Glutamatergic neuron (in vitro differentiated cells): ENCODE data around the gene COX6B2. TPM values are rescaled to one million over a fixed set of nuclear protein-coding genes. Genes with fewer than 3 reads are reported as not detected.

Experiments used
- DNase-seq: peaks from one replicate; pipeline ENCODE4 v3.0.0; 2022
- H3K27ac Mint-ChIP-seq: one replicate; pipeline ENCODE4 v1.8.0; 2020; ENCODE audit warnings: mild to moderate bottlenecking, mixed read lengths, inconsistent platforms; ENCODE audit not compliant: unreplicated experiment
- H3K27me3 Mint-ChIP-seq: one replicate; pipeline ENCODE4 v1.8.0; 2020; ENCODE audit warnings: mild to moderate bottlenecking, moderate library complexity, mixed read lengths, inconsistent platforms; ENCODE audit not compliant: unreplicated experiment
- H3K36me3 Mint-ChIP-seq: one replicate; pipeline ENCODE4 v1.8.0; 2020; ENCODE audit warnings: mild to moderate bottlenecking, mixed read lengths, inconsistent platforms; ENCODE audit not compliant: unreplicated experiment
- H3K4me1 Mint-ChIP-seq: one replicate; pipeline ENCODE4 v1.8.0; 2020; ENCODE audit warnings: mild to moderate bottlenecking, low read depth, mixed read lengths, inconsistent platforms; ENCODE audit not compliant: unreplicated experiment
- H3K4me3 Mint-ChIP-seq: one replicate; pipeline ENCODE4 v1.8.0; 2020; ENCODE audit warnings: mild to moderate bottlenecking, mixed read lengths, inconsistent platforms; ENCODE audit not compliant: unreplicated experiment
- H3K9me3 Mint-ChIP-seq: one replicate; pipeline ENCODE4 v1.8.0; 2020; ENCODE audit warnings: mild to moderate bottlenecking, moderate library complexity, mixed read lengths, inconsistent platforms; ENCODE audit not compliant: unreplicated experiment
- total RNA-seq: library from RNA; stranded (reverse); fragmentation: NEBNext Ultra II Directional; extraction: Animal tissue kit (Norgen Biotek cat#: 25700); gene quantifications from one replicate; pipeline ENCODE4 v1.2.1, GENCODE V29; 2021; ENCODE audit not compliant: unreplicated experiment
- TF ChIP-seq, protein P1 (sequence below): fragments of 200-600 bp; sonication (generic); IDR thresholded peaks from one replicate; pipeline ENCODE4 v1.5.0; 2021; ENCODE audit not compliant: partially characterized antibody, unreplicated experiment

COX6B2 gene
- total RNA-seq, 1 donor from 2014 or later: 2.8 TPM

GRCh38 chr19:55348317-55349034 lies 6.0 kb downstream of the COX6B2 start:
- Mint-ChIP-seq H3K27me3 (peaks cover 21% of the 10 kb centered on the region), H3K9me3 (peaks cover 12% of the 10 kb centered on the region), H3K4me3 (peak overlapping the region; percentile 79), H3K36me3 (no peaks in the 10 kb centered on the region), H3K4me1 (peaks cover 29% of the 10 kb centered on the region), H3K27ac (peak overlapping the region; percentile 82)
- TF ChIP-seq, protein P1, sequence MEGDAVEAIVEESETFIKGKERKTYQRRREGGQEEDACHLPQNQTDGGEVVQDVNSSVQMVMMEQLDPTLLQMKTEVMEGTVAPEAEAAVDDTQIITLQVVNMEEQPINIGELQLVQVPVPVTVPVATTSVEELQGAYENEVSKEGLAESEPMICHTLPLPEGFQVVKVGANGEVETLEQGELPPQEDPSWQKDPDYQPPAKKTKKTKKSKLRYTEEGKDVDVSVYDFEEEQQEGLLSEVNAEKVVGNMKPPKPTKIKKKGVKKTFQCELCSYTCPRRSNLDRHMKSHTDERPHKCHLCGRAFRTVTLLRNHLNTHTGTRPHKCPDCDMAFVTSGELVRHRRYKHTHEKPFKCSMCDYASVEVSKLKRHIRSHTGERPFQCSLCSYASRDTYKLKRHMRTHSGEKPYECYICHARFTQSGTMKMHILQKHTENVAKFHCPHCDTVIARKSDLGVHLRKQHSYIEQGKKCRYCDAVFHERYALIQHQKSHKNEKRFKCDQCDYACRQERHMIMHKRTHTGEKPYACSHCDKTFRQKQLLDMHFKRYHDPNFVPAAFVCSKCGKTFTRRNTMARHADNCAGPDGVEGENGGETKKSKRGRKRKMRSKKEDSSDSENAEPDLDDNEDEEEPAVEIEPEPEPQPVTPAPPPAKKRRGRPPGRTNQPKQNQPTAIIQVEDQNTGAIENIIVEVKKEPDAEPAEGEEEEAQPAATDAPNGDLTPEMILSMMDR: no peak
- DNase-seq: no peak

DNA sequence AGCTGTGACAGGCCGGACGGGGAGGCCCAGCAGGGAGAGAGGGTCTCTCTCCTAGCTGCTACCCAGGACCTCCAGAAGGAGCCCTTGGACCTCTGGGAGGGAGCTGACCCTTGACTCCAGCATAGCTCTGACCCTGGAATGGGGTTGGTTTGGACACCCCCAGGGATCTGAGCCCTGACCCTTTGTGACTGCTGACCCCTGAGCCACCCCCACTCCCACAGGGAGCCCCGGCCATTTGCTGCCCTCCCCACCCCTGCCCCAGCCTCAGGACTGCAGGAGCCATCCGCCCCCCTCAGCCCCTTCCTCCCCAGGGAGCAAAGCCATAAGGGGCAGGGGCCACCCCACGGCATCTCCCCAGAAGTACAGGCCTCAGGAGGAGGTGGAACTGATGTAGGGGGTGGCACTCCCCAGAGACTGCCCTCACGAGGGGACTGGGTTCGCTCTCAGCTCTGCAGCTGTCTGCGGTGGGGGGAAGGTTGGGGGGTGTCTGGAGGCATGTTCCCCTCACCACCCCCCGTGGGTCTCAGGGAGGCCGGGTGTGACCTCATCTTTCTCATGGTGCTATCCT lies 7.0 kb downstream of the COX6B2 start:
- Mint-ChIP-seq H3K4me1 (peaks cover 29% of the 10 kb centered on the region), H3K27ac (peak overlapping the region; percentile 77), H3K27me3 (peaks cover 15% of the 10 kb centered on the region), H3K36me3 (no peaks in the 10 kb centered on the region), H3K9me3 (peaks cover 8% of the 10 kb centered on the region), H3K4me3 (peak overlapping the region; percentile 75)
- no peak for DNase-seq
- TF ChIP-seq, protein P1: no peak

DNA sequence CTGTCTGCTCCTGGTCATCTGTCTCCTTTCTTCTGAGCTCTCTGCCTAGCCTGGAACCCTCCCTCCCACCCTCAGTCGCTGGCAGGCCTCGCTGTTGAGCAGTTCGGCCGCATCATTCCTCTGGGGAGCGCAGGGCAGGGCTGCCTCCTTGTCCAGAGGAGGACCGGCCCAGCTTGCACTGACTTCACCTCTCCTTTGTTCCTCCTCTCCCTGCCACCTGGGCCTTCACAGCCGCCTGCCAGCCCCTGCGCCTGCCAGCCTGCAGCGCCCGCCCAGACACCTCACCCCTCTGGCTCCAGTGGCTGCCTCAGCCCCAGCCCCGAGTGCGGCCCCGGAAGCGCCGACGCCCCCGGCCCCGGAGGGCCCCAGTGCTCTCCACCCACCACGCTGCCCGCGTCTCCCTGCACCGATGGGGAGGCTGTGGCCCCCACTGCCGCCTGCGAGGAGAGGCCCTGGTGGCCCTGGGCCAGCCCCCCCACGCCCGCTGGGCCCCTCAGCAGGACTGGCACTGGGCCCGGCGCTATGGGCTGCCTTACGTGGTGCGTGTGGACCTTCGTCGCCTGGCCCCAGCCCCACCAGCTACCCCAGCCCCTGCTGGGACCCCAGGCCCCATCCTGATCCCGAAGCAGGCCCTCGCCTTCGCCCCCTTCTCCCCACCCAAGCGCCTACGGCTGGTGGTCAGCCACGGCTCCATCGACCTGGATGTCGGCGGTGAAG lies 7.6 kb downstream of the COX6B2 start:
- Mint-ChIP-seq H3K9me3 (peaks cover 8% of the 10 kb centered on the region), H3K36me3 (no peaks in the 10 kb centered on the region), H3K4me3 (no peak overlapping the region), H3K27me3 (peaks cover 14% of the 10 kb centered on the region), H3K4me1 (peaks cover 29% of the 10 kb centered on the region), H3K27ac (peak overlapping the region; percentile 73)
- DNase-seq: peak; percentile 86
- TF ChIP-seq, protein P1: no peak

DNA sequence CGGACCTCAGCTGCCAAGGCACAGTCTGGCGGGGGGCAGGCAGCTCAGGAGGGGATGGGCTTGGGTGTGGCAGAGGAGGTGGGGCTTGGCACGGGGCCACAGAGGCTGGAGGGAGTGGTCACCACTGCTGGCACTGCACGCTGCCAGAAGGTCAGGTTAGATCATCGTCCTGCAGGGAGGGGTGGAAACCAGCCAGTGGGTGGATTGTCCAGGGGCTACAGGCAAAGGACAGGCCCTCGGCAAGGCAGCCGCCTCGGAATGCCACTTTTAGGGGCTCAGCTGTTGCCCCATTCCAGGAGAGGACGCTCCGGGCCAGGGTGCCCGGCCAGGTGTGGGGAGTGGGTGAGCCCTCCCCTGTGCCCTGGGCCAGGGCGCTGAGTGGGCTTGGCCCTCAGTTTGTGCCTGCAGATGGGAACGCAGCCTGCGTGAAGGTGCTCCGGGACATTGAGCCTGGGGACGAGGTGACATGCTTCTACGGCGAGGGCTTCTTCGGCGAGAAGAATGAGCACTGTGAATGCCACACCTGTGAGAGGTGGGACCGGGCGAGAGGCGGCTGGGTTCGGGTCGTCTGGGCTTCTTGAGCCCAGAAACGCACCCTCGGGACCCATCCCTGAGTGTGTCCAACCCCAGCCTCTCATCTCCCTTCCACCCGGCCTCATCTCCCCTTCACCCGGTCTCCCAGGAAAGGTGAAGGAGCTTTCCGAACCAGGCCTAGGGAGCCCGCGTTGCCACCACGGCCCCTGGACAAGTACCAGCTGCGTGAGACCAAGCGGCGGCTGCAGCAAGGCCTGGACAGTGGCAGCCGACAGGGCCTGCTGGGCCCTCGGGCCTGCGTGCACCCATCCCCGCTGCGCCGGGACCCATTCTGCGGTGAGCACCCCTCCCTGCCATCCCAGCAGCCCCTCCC lies 8.4 kb downstream of the COX6B2 start:
- Mint-ChIP-seq H3K27me3 (peaks cover 10% of the 10 kb centered on the region), H3K27ac (peak overlapping the region; percentile 81), H3K36me3 (no peaks in the 10 kb centered on the region), H3K4me3 (no peak overlapping the region), H3K9me3 (peaks cover 6% of the 10 kb centered on the region), H3K4me1 (peaks cover 31% of the 10 kb centered on the region)
- DNase-seq: peak; percentile 59
- TF ChIP-seq, protein P1: no peak
